Kasumi-1 (cell line): ENCODE results near the gene KATNBL1.

ENCODE experiments used
- DNase-seq, 2 experiments: peaks; one replicate each; lab custom pipeline; 2025; lab: John Stamatoyannopoulos, UW

KATNBL1 gene

GRCh38 chr15:34116620-34117019, 93.3 kb downstream of the KATNBL1 start:
- no peak for DNase-seq

GRCh38 chr15:34114739-34115138, 95.2 kb downstream of the KATNBL1 start:
- no peak for DNase-seq

GRCh38 chr15:34114215-34114614, 95.7 kb downstream of the KATNBL1 start:
- no peak for DNase-seq

- DNase-seq: no peak
Observed at GRCh38 chr15:34111488-34111887, 98.4 kb downstream of the KATNBL1 start.

GRCh38 chr15:34109797-34110663, 99.9 kb downstream of the KATNBL1 start:
- peak; percentile 22 to 56 for DNase-seq

GRCh38 chr15:34107315-34107714, 102.6 kb downstream of the KATNBL1 start:
- DNase-seq: no peak

GRCh38 chr15:34106423-34106822, 103.5 kb downstream of the KATNBL1 start:
- no peak for DNase-seq

- no peak for DNase-seq
Observed at GRCh38 chr15:34102175-34102925, 107.5 kb downstream of the KATNBL1 start.

- DNase-seq: peak; percentile 92 to 94
Observed at GRCh38 chr15:34101366-34102174, 108.3 kb downstream of the KATNBL1 start, which contains the start of the genes EMC7 and PGBD4. Gene EMC7, minus strand, starts transcription at chr15:34101862. Its CDS starts 23 bp downstream, at chr15:34101839. Gene PGBD4, plus strand, starts transcription at chr15:34102083. Its CDS starts 449 bp downstream, at chr15:34102532.

- DNase-seq: no peak
Observed at GRCh38 chr15:34099914-34100313, 110.0 kb downstream of the KATNBL1 start.
